HG02981 (cell line): Measurements from ENCODE around the gene KCNK15.

Experiments used
- ATAC-seq: cut with Tn5 transposase; IDR thresholded peaks from one replicate; pipeline ENCODE4 v1.9.1; 2021; ENCODE audit warnings: mild to moderate bottlenecking, moderate library complexity; ENCODE audit not compliant: unreplicated experiment

The KCNK15 gene

GRCh38 chr20:44714701-44715498 lies 30.8 kb upstream of the KCNK15 start, which contains the start of gene CCN5:
Gene CCN5, plus strand, starts transcription at chr20:44715369. Its CDS starts 22 bp downstream, at chr20:44715391.
- ATAC-seq = no peak

GRCh38 chr20:44715499-44716308 lies 30.0 kb upstream of the KCNK15 start:
- ATAC-seq = no peak

- ATAC-seq = no peak
Observed at GRCh38 chr20:44716309-44717106, 29.2 kb upstream of the KCNK15 start.

- no peak for ATAC-seq
Observed at GRCh38 chr20:44717986-44718385, 27.7 kb upstream of the KCNK15 start.

GRCh38 chr20:44719841-44720240 lies 25.8 kb upstream of the KCNK15 start:
- no peak for ATAC-seq

- no peak for ATAC-seq
Observed at GRCh38 chr20:44720621-44720996, 25.1 kb upstream of the KCNK15 start.

GRCh38 chr20:44720997-44721784 lies 24.5 kb upstream of the KCNK15 start:
- ATAC-seq = no peak

GRCh38 chr20:44721785-44722054 lies 23.9 kb upstream of the KCNK15 start:
- ATAC-seq = no peak

GRCh38 chr20:44722990-44723389 lies 22.7 kb upstream of the KCNK15 start:
- no peak for ATAC-seq

- no peak for ATAC-seq
Observed at GRCh38 chr20:44723391-44723790, 22.3 kb upstream of the KCNK15 start.

- no peak for ATAC-seq
Observed at GRCh38 chr20:44723798-44724362, 21.8 kb upstream of the KCNK15 start.

GRCh38 chr20:44724423-44725091 lies 21.1 kb upstream of the KCNK15 start:
- no peak for ATAC-seq

- no peak for ATAC-seq
Observed at GRCh38 chr20:44725837-44726236, 19.8 kb upstream of the KCNK15 start.

- no peak for ATAC-seq
Observed at GRCh38 chr20:44727039-44727438, 18.6 kb upstream of the KCNK15 start.

GRCh38 chr20:44727651-44728050 lies 18.0 kb upstream of the KCNK15 start:
- no peak for ATAC-seq

GRCh38 chr20:44728801-44729443 lies 16.7 kb upstream of the KCNK15 start:
- ATAC-seq = no peak

- ATAC-seq = no peak
Observed at GRCh38 chr20:44730441-44730840, 15.2 kb upstream of the KCNK15 start.

- ATAC-seq = no peak
Observed at GRCh38 chr20:44731657-44732056, 14.0 kb upstream of the KCNK15 start.

GRCh38 chr20:44732327-44732726 lies 13.3 kb upstream of the KCNK15 start:
- no peak for ATAC-seq
